ENCODE results near the gene BIN2. TPM values are rescaled to one million over a fixed set of nuclear protein-coding genes. Genes with fewer than 3 reads are reported as not detected.

BIN2 gene
- total RNA-seq, 2 experiments from 2014 or later = 39.5 to 41.7 TPM

GRCh38 chr12:51351913-51352532 lies 28.0 kb upstream of the BIN2 start:
- H3K4me3 Mint-ChIP-seq = no peak overlapping the region

GRCh38 chr12:51349026-51349425 lies 25.1 kb upstream of the BIN2 start:
- peaks cover 2% of the 10 kb centered on the region for H3K4me1 Mint-ChIP-seq (ENCODE audit: low read depth)
- ChIA-PET CTCF (interaction anchor here (0.5 to 2.5 kb wide), 2 partner anchors 10 to 323 kb away, joined by 3 to 13 read pairs; partner anchors contain the start of gene SLC11A2), POLR2A (no interaction called here)
- H3K27ac Mint-ChIP-seq = no peak overlapping the region
- ATAC-seq (no peak), DNase-seq (no peak)
- no peaks in the 10 kb centered on the region for H3K27me3 Mint-ChIP-seq
- TF ChIP-seq CTCF (IDR thresholded peaks at IDR 0.05) = no peak
- intact Hi-C loops (cut with micrococcal nuclease) = no loop called here
- H3K36me3 Mint-ChIP-seq (ENCODE audit: low read depth) = no peaks in the 10 kb centered on the region
- no peak overlapping the region for H3K4me3 Mint-ChIP-seq
- no peaks in the 10 kb centered on the region for H3K9me3 Mint-ChIP-seq

More at GRCh38 chr12:51351913-51352532, 28.0 kb upstream of the BIN2 start:
- no peaks in the 10 kb centered on the region for H3K27me3 Mint-ChIP-seq
- no peak overlapping the region for H3K27ac Mint-ChIP-seq
- DNase-seq (peak; percentile 57), ATAC-seq (peak; percentile 75)
- intact Hi-C loops (cut with micrococcal nuclease) = no loop called here
- ChIA-PET CTCF (interaction anchor here (0.7 to 6.0 kb wide), 10 partner anchors 9 to 526 kb away, joined by 3 to 42 read pairs (median 3); no protein-coding TSS in a partner anchor), POLR2A (no interaction called here)
- peak; percentile 69 for TF ChIP-seq CTCF (IDR thresholded peaks at IDR 0.05)
- H3K36me3 Mint-ChIP-seq (ENCODE audit: low read depth) = peaks cover 11% of the 10 kb centered on the region
- H3K9me3 Mint-ChIP-seq = no peaks in the 10 kb centered on the region
- peaks cover under 1% of the 10 kb centered on the region for H3K4me1 Mint-ChIP-seq (ENCODE audit: low read depth)

- Mint-ChIP-seq H3K4me3 (no peak overlapping the region), H3K9me3 (no peaks in the 10 kb centered on the region), H3K27ac (no peak overlapping the region), H3K4me1 (ENCODE audit: low read depth) (peaks cover 2% of the 10 kb centered on the region), H3K36me3 (ENCODE audit: low read depth) (no peaks in the 10 kb centered on the region), H3K27me3 (no peaks in the 10 kb centered on the region)
- ChIA-PET POLR2A (no interaction called here), CTCF (no interaction called here)
- no peak for TF ChIP-seq CTCF (IDR thresholded peaks at IDR 0.05)
- intact Hi-C loops (cut with micrococcal nuclease) = no loop called here
- ATAC-seq (no peak), DNase-seq (no peak)
These were observed 24.1 kb upstream of the BIN2 start for GRCh38 chr12:51348116-51348515.

GRCh38 chr12:51346581-51346980 lies 22.6 kb upstream of the BIN2 start, which contains the start of gene CELA1:
Gene CELA1, minus strand, starts transcription at chr12:51346679. Its CDS starts 41 bp downstream, at chr12:51346638.
- ChIA-PET POLR2A (no interaction called here), CTCF (no interaction called here)
- H3K27ac Mint-ChIP-seq = no peak within 1 kb of the TSS
- no peaks in the 10 kb centered on the region for H3K36me3 Mint-ChIP-seq (ENCODE audit: low read depth)
- H3K4me1 Mint-ChIP-seq (ENCODE audit: low read depth) = peaks cover 11% of the 10 kb centered on the region
- no peak for ATAC-seq
- no peak for DNase-seq
- no peak for TF ChIP-seq CTCF (IDR thresholded peaks at IDR 0.05)
- intact Hi-C loops (cut with micrococcal nuclease) = no loop called here
- H3K4me3 Mint-ChIP-seq = no peak within 1 kb of the TSS
- no peaks in the 10 kb centered on the region for H3K9me3 Mint-ChIP-seq
- no peaks in the 10 kb centered on the region for H3K27me3 Mint-ChIP-seq

GRCh38 chr12:51345681-51346080 lies 21.7 kb upstream of the BIN2 start:
- ChIA-PET POLR2A (no interaction called here), CTCF (interaction anchor here (1.5 kb wide), 1 partner anchor 9 kb away, joined by 3 read pairs; no protein-coding TSS in a partner anchor)
- Mint-ChIP-seq H3K27ac (no peak overlapping the region), H3K4me1 (ENCODE audit: low read depth) (peaks cover 17% of the 10 kb centered on the region), H3K27me3 (no peaks in the 10 kb centered on the region), H3K36me3 (ENCODE audit: low read depth) (no peaks in the 10 kb centered on the region), H3K9me3 (no peaks in the 10 kb centered on the region), H3K4me3 (no peak overlapping the region)
- no peak for ATAC-seq
- intact Hi-C loops (cut with micrococcal nuclease) = no loop called here
- no peak for TF ChIP-seq CTCF (IDR thresholded peaks at IDR 0.05)
- DNase-seq = no peak
